Natural killer cell (primary cell): ENCODE data around the gene FBXO47. TPM values are rescaled to one million over a fixed set of nuclear protein-coding genes. Genes with fewer than 3 reads are reported as not detected.
A peak's percentile ranks its signal among the peaks of the same experiment; 100 is the strongest.

Experiments
- ATAC-seq, 3 donors: fragments of 150-1000 bp in 2 of 3; fragments of 200-7000 bp in 1 of 3; cut with Tn5 transposase; 1 replicate in 1 of 3; 2 replicates in 2 of 3; pipeline ENCODE4 v1.10.0; 2021; ENCODE audit warnings: mild to moderate bottlenecking in 2 of 3, moderate library complexity in 2 of 3
- DNase-seq, 2 donors: peaks; one replicate each; pipeline versions ENCODE4 v3.0.0 to v3.0.0-alpha.2; 2013 to 2021; ENCODE audit warnings: mixed read lengths in 1 of 2
- H3K27ac ChIP-seq: one replicate; pipeline ENCODE4 v1.5.1; 2013; ENCODE audit warnings: mild to moderate bottlenecking, low read length
- H3K27me3 ChIP-seq: one replicate; pipeline ENCODE4 v1.6.1; 2013; ENCODE audit warnings: low read length; ENCODE audit not compliant: control insufficient read depth, insufficient read depth
- H3K36me3 ChIP-seq: one replicate; pipeline ENCODE4 v1.6.1; 2013; ENCODE audit warnings: low read length; ENCODE audit not compliant: control insufficient read depth, insufficient read depth
- H3K4me1 ChIP-seq: one replicate; pipeline ENCODE4 v1.6.1; 2013; ENCODE audit warnings: low read length; ENCODE audit not compliant: control insufficient read depth, insufficient read depth
- H3K4me3 ChIP-seq: one replicate; pipeline ENCODE4 v1.5.1; 2013; ENCODE audit warnings: low read length
- H3K9me3 ChIP-seq: one replicate; pipeline ENCODE4 v1.6.1; 2013; ENCODE audit warnings: low read length; ENCODE audit not compliant: control insufficient read depth, insufficient read depth
- H3K27ac Mint-ChIP-seq, 2 donors: one replicate each; pipeline ENCODE4 v1.8.0; 2022; ENCODE audit warnings: mild to moderate bottlenecking in 2 of 2, mixed read lengths in 2 of 2, moderate library complexity in 1 of 2
- H3K27me3 Mint-ChIP-seq, 2 donors: one replicate each; pipeline ENCODE4 v1.8.0; 2022; ENCODE audit warnings: low read depth in 2 of 2, mixed read lengths in 2 of 2
- H3K36me3 Mint-ChIP-seq: one replicate; pipeline ENCODE4 v1.8.0; 2022; ENCODE audit warnings: mixed read lengths
- H3K4me1 Mint-ChIP-seq, 2 donors: one replicate each; pipeline ENCODE4 v1.8.0; 2022; ENCODE audit warnings: mixed read lengths in 2 of 2
- H3K4me3 Mint-ChIP-seq: one replicate; pipeline ENCODE4 v1.8.0; 2022; ENCODE audit warnings: mild to moderate bottlenecking, moderate library complexity, mixed read lengths
- H3K9me3 Mint-ChIP-seq, 2 donors: one replicate each; pipeline ENCODE4 v1.8.0; 2022; ENCODE audit warnings: mixed read lengths in 2 of 2
- CTCF ChIP-seq: fragments of 200-600 bp; IDR thresholded peaks from one replicate; pipeline ENCODE4 v1.8.0; 2022; ENCODE audit warnings: antibody characterized with exemption
- WGBS: methylation state at CpG from one replicate; pipeline ENCODE4 v1.1.7; 2013; ENCODE audit warnings: missing lambda C conversion rate; ENCODE audit not compliant: insufficient coverage; 5-methylcytosine and 5-hydroxymethylcytosine counted together
- intact Hi-C: fragments of 100-400 bp; cut with micrococcal nuclease; formaldehyde crosslinking; loops from one replicate; pipeline ENCODE4 v1.14.2; 2022
- total RNA-seq, 4 donors: library from RNA; stranded (reverse); fragments of 120-200 nt in 1 of 4; gene quantifications; one replicate each; pipeline versions ENCODE4 v1.2.3 to v1.2.4, GENCODE V29; 2013 to 2022

FBXO47 gene
- total RNA-seq, 3 donors from 2014 or later (not counting 1 experiment from before 2014, with no cell fraction given), result not detected

- peaks cover 97% of the 10 kb centered on the region for H3K4me1 ChIP-seq
- H3K9me3 ChIP-seq, result no peaks in the 10 kb centered on the region
- no peak overlapping the region for H3K4me3 ChIP-seq
- H3K27me3 ChIP-seq, result no peaks in the 10 kb centered on the region
- H3K36me3 ChIP-seq, result peaks cover 62% of the 10 kb centered on the region
- Mint-ChIP-seq H3K4me3 (peak overlapping the region; percentile 31), H3K9me3 (no peaks in the 10 kb centered on the region), H3K27ac (peak overlapping the region; percentile 90 to 92), H3K4me1 (peaks cover 88 to 89% of the 10 kb centered on the region in 2 donors), H3K27me3 (no peaks in the 10 kb centered on the region), H3K36me3 (no peaks in the 10 kb centered on the region)
- TF ChIP-seq CTCF, result no peak
- 62% methylated on average over 6 of the region's 8 CpGs for WGBS
- DNase-seq (peak in 1 of 2 donors; percentile 55), ATAC-seq (no peak)
- peak overlapping the region; percentile 40 for H3K27ac ChIP-seq
- intact Hi-C loops, result no loop called here
These were observed 76.8 kb downstream of the FBXO47 start for GRCh38 chr17:38890410-38890746.

GRCh38 chr17:38889745-38890409 is 77.3 kb downstream of the FBXO47 start:
- Histone ChIP-seq H3K27ac (peak overlapping the region; percentile 40), H3K9me3 (no peaks in the 10 kb centered on the region), H3K4me1 (peaks cover 98% of the 10 kb centered on the region), H3K36me3 (peaks cover 67% of the 10 kb centered on the region), H3K27me3 (no peaks in the 10 kb centered on the region), H3K4me3 (no peak overlapping the region)
- Mint-ChIP-seq H3K36me3 (no peaks in the 10 kb centered on the region), H3K9me3 (no peaks in the 10 kb centered on the region), H3K27me3 (no peaks in the 10 kb centered on the region), H3K4me3 (peak overlapping the region; percentile 39), H3K27ac (peak overlapping the region; percentile 90 to 92), H3K4me1 (peaks cover 91 to 93% of the 10 kb centered on the region in 2 donors)
- no peak for DNase-seq
- intact Hi-C loops, result loop anchor here (2.0 kb wide), 1 partner anchor 19 kb away; the partner anchor contains the start of gene LASP1
- 75% methylated on average over 12 of the region's 12 CpGs for WGBS
- no peak for TF ChIP-seq CTCF
- ATAC-seq, result no peak

- Histone ChIP-seq H3K4me3 (no peak overlapping the region), H3K4me1 (peaks cover 98% of the 10 kb centered on the region), H3K9me3 (no peaks in the 10 kb centered on the region), H3K36me3 (peaks cover 64% of the 10 kb centered on the region), H3K27me3 (no peaks in the 10 kb centered on the region), H3K27ac (no peak overlapping the region)
- no peak for TF ChIP-seq CTCF
- H3K36me3 Mint-ChIP-seq, result no peaks in the 10 kb centered on the region
- H3K4me3 Mint-ChIP-seq, result no peak overlapping the region
- H3K27me3 Mint-ChIP-seq, result no peaks in the 10 kb centered on the region
- H3K4me1 Mint-ChIP-seq, result peaks cover 86 to 89% of the 10 kb centered on the region in 2 donors
- peak overlapping the region; percentile 90 to 91 for H3K27ac Mint-ChIP-seq
- ATAC-seq (no peak), DNase-seq (no peak)
- intact Hi-C loops, result loop anchor here (2.0 kb wide), 1 partner anchor 18 kb away; the partner anchor contains the start of gene LASP1
- no peaks in the 10 kb centered on the region for H3K9me3 Mint-ChIP-seq
- 91% methylated on average over 9 of the region's 9 CpGs for WGBS
These were observed 78.4 kb downstream of the FBXO47 start for GRCh38 chr17:38888842-38889241.

- H3K27me3 Mint-ChIP-seq, result no peaks in the 10 kb centered on the region
- WGBS, result 79% methylated on average over 8 of the region's 8 CpGs
- Histone ChIP-seq H3K27ac (no peak overlapping the region), H3K9me3 (no peaks in the 10 kb centered on the region), H3K36me3 (peaks cover 63% of the 10 kb centered on the region), H3K4me3 (no peak overlapping the region), H3K27me3 (no peaks in the 10 kb centered on the region), H3K4me1 (peaks cover 98% of the 10 kb centered on the region)
- peaks cover 2% of the 10 kb centered on the region for H3K36me3 Mint-ChIP-seq
- H3K4me3 Mint-ChIP-seq, result peak overlapping the region; percentile 84
- intact Hi-C loops, result no loop called here
- no peak for DNase-seq
- TF ChIP-seq CTCF, result no peak
- no peaks in the 10 kb centered on the region for H3K9me3 Mint-ChIP-seq
- H3K4me1 Mint-ChIP-seq, result peaks cover 88 to 89% of the 10 kb centered on the region in 2 donors
- peak in 1 of 3 donors; percentile 16 for ATAC-seq
- H3K27ac Mint-ChIP-seq, result peak overlapping the region; percentile 91 to 93
These were observed 80.6 kb downstream of the FBXO47 start for GRCh38 chr17:38886643-38887010.
